H1 (cell line): Measurements from ENCODE around the gene PAX7. TPM values are rescaled to one million over a fixed set of nuclear protein-coding genes. Genes with fewer than 3 reads are reported as not detected.

Experiments used
- CTCF ChIA-PET: fragments of 300-600 bp; sonication (Branson Sonifier 250); formaldehyde crosslinking; loops from one replicate; lab custom pipeline; 2021; ENCODE audit not compliant: partially characterized antibody; lab: Charles Lee
- POLR2A ChIA-PET: fragments of 300-600 bp; sonication (Branson Sonifier 250); formaldehyde crosslinking; loops from one replicate; lab custom pipeline; 2021; ENCODE audit warnings: inconsistent platforms; ENCODE audit not compliant: partially characterized antibody; lab: Charles Lee
- DNase-seq, 2 experiments: peaks; one replicate each; pipeline versions ENCODE4 v3.0.0 to v3.0.0-alpha.2; 2010 to 2022; ENCODE audit warnings: low spot score in 2 of 2, low read depth in 1 of 2, mixed read lengths in 1 of 2
- FAIRE-seq: peaks from 2 replicates; lab custom pipeline; 2011; peaks lifted over from hg19 to GRCh38; lab: Jason Lieb, UNC
- H2AFZ ChIP-seq: 2 replicates; pipeline ENCODE4 v1.8.1; 2012; ENCODE audit warnings: low read length, inconsistent platforms
- H2AK5ac ChIP-seq: 2 replicates; pipeline ENCODE4 v1.6.1; 2013; ENCODE audit warnings: low read depth, low read length
- H2BK120ac ChIP-seq: replicated peaks from 2 replicates; pipeline ENCODE3; 2013; ENCODE audit warnings: low read depth, low read length, inconsistent platforms
- H2BK12ac ChIP-seq: 2 replicates; pipeline ENCODE4 v1.6.1; 2013; ENCODE audit warnings: low read depth, low read length
- H2BK15ac ChIP-seq: 2 replicates; pipeline ENCODE4 v1.6.1; 2013; ENCODE audit warnings: low read length
- H2BK20ac ChIP-seq: 2 replicates; pipeline ENCODE4 v1.6.1; 2013; ENCODE audit warnings: low read length
- H2BK5ac ChIP-seq: 2 replicates; pipeline ENCODE4 v1.6.1; 2013; ENCODE audit warnings: low read depth, low read length
- H3K14ac ChIP-seq: 2 replicates; pipeline ENCODE4 v1.6.1; 2013; ENCODE audit warnings: inconsistent platforms; ENCODE audit not compliant: insufficient read length
- H3K18ac ChIP-seq: 2 replicates; pipeline ENCODE4 v1.6.1; 2013; ENCODE audit warnings: low read length; ENCODE audit errors: extremely low read depth
- H3K23ac ChIP-seq: 2 replicates; pipeline ENCODE4 v1.6.1; 2013; ENCODE audit warnings: inconsistent platforms; ENCODE audit not compliant: insufficient read length
- H3K23me2 ChIP-seq: 2 replicates; pipeline ENCODE4 v1.6.1; 2013; ENCODE audit warnings: low read depth, low read length
- H3K27ac ChIP-seq: 2 replicates; pipeline ENCODE4 v1.6.1; 2011; ENCODE audit warnings: low read depth, low read length, inconsistent platforms
- H3K27me3 ChIP-seq, 4 experiments: replicated peaks in 1 of 4; 1 replicate in 1 of 4; 2 replicates in 3 of 4; pipeline versions ENCODE4 v1.6.1 to v1.8.1; 2011 to 2013; ENCODE audit warnings: low read length in 3 of 4, mild to moderate bottlenecking in 3 of 4, inconsistent platforms in 2 of 4, mixed read lengths in 2 of 4, moderate library complexity in 1 of 4; ENCODE audit not compliant: control insufficient read depth in 3 of 4, insufficient read depth in 3 of 4; ENCODE audit errors: extremely low read depth in 1 of 4
- H3K36me3 ChIP-seq, 4 experiments: 2 replicates each; pipeline versions ENCODE4 v1.6.1 to v1.8.1; 2011 to 2013; ENCODE audit warnings: mild to moderate bottlenecking in 4 of 4, low read length in 3 of 4, moderate library complexity in 2 of 4, control low read depth in 1 of 4, inconsistent platforms in 1 of 4; ENCODE audit not compliant: insufficient read depth in 4 of 4, control insufficient read depth in 2 of 4
- H3K4ac ChIP-seq: replicated peaks from 2 replicates; pipeline ENCODE3; 2013; ENCODE audit warnings: low read length, low read depth, mixed read lengths, inconsistent platforms; ENCODE audit not compliant: insufficient read length
- H3K4me1 ChIP-seq, 4 experiments: replicated peaks in 1 of 4; 1 replicate in 1 of 4; 2 replicates in 3 of 4; pipeline versions ENCODE4 v1.6.1 to v1.8.1; 2011 to 2013; ENCODE audit warnings: low read length in 3 of 4, inconsistent platforms in 2 of 4, mixed read lengths in 1 of 4; ENCODE audit not compliant: insufficient read depth in 4 of 4, control insufficient read depth in 3 of 4
- H3K4me2 ChIP-seq, 2 experiments: 2 replicates each; pipeline versions ENCODE4 v1.6.1 to v1.8.1; 2011 to 2013; ENCODE audit warnings: low read depth in 2 of 2, low read length in 2 of 2, control low read depth in 1 of 2, inconsistent platforms in 1 of 2, mild to moderate bottlenecking in 1 of 2; ENCODE audit not compliant: insufficient read depth in 1 of 2
- H3K4me3 ChIP-seq, 4 experiments: fragments of 200-600, 300-600 bp in 1 of 4; sonication (generic), shearing (Covaris generic), sonication (Bioruptor Twin) in 1 of 4; 2 replicates each; pipeline versions ENCODE4 v1.5.1 to v1.8.1; 2011 to 2016; ENCODE audit warnings: low read length in 4 of 4, low read depth in 3 of 4, control low read depth in 2 of 4, inconsistent platforms in 2 of 4, mild to moderate bottlenecking in 2 of 4, mixed read lengths in 1 of 4, moderate library complexity in 1 of 4; ENCODE audit not compliant: insufficient read depth in 2 of 4; ENCODE audit errors: extremely low read depth in 1 of 4
- H3K56ac ChIP-seq: replicated peaks from 2 replicates; pipeline ENCODE3; 2013; ENCODE audit warnings: low read depth, mild to moderate bottlenecking, mixed read lengths, low read length, inconsistent platforms; ENCODE audit not compliant: insufficient read length
- H3K79me1 ChIP-seq: 2 replicates; pipeline ENCODE4 v1.6.1; 2013; ENCODE audit warnings: low read depth, low read length, control low read depth
- H3K79me2 ChIP-seq, 2 experiments: 2 replicates each; pipeline versions ENCODE4 v1.6.1 to v1.8.1; 2012 to 2013; ENCODE audit warnings: low read length in 2 of 2, mild to moderate bottlenecking in 2 of 2, inconsistent platforms in 1 of 2; ENCODE audit not compliant: insufficient read depth in 2 of 2, control insufficient read depth in 1 of 2
- H3K9ac ChIP-seq, 4 experiments: replicated peaks in 1 of 4; 1 replicate in 1 of 4; 2 replicates in 3 of 4; pipeline versions ENCODE4 v1.6.1 to v1.8.1; 2011 to 2013; ENCODE audit warnings: low read depth in 3 of 4, low read length in 3 of 4, control low read depth in 2 of 4, mild to moderate bottlenecking in 2 of 4, moderate library complexity in 2 of 4, inconsistent platforms in 1 of 4; ENCODE audit errors: extremely low read depth in 1 of 4
- H3K9me3 ChIP-seq, 2 experiments: 2 replicates each; pipeline versions ENCODE4 v1.6.1 to v1.8.1; 2012 to 2013; ENCODE audit warnings: mild to moderate bottlenecking in 2 of 2, moderate library complexity in 2 of 2, control low read depth in 1 of 2, inconsistent platforms in 1 of 2, low read depth in 1 of 2, low read length in 1 of 2, mixed read lengths in 1 of 2; ENCODE audit not compliant: insufficient read depth in 2 of 2
- H4K20me1 ChIP-seq, 2 experiments: replicated peaks in 1 of 2; 2 replicates each; pipeline versions ENCODE3 to v1.8.1; 2011 to 2013; ENCODE audit warnings: inconsistent platforms in 2 of 2, low read length in 2 of 2, mild to moderate bottlenecking in 1 of 2; ENCODE audit not compliant: insufficient read depth in 2 of 2, control insufficient read depth in 1 of 2
- H4K5ac ChIP-seq: 2 replicates; pipeline ENCODE4 v1.6.1; 2013; ENCODE audit warnings: low read length, low read depth, mixed read lengths, inconsistent platforms; ENCODE audit not compliant: insufficient read length
- H4K8ac ChIP-seq: 2 replicates; pipeline ENCODE4 v1.8.0; 2013; ENCODE audit warnings: mild to moderate bottlenecking, moderate library complexity, low read length, inconsistent platforms; ENCODE audit not compliant: insufficient read depth; ENCODE audit errors: extremely low read depth
- H4K91ac ChIP-seq: replicated peaks from 2 replicates; pipeline ENCODE3; 2013; ENCODE audit warnings: low read length, mixed read lengths, inconsistent platforms; ENCODE audit not compliant: insufficient read length
- EZH2 ChIP-seq: fragments of 200-600 bp; sonication (generic); IDR thresholded peaks from 2 replicates; pipeline ENCODE4 v1.7.1; 2012; ENCODE audit warnings: low read depth, mild to moderate bottlenecking, moderate library complexity, low read length, inconsistent platforms; ENCODE audit not compliant: severe bottlenecking
- NANOG ChIP-seq: IDR thresholded peaks from 2 replicates; pipeline ENCODE4 v1.6.1; 2011; ENCODE audit warnings: low read length, low read depth, mild to moderate bottlenecking, inconsistent platforms; ENCODE audit not compliant: insufficient read depth, poor library complexity, severe bottlenecking
- RBBP5 ChIP-seq: IDR thresholded peaks from 2 replicates; pipeline ENCODE4 v1.7.1; 2012; ENCODE audit warnings: low read depth, mild to moderate bottlenecking, inconsistent platforms, low read length, moderate library complexity, borderline replicate concordance
- RNF2 ChIP-seq: fragments of 200-900, 300-1000 bp; sonication (generic); IDR thresholded peaks from 2 replicates; pipeline ENCODE4 v1.7.1; 2016; ENCODE audit warnings: borderline replicate concordance, low read depth, mild to moderate bottlenecking, antibody characterized with exemption, low read length; ENCODE audit not compliant: poor library complexity, severe bottlenecking; ENCODE audit errors: missing control alignments
- SP1 ChIP-seq: IDR thresholded peaks from 2 replicates; pipeline ENCODE4 v1.6.1; 2011; ENCODE audit warnings: low read depth, low read length
- SUZ12 ChIP-seq: fragments of 200-600 bp; sonication (generic); IDR thresholded peaks from 2 replicates; pipeline ENCODE4 v1.6.1; 2012; ENCODE audit warnings: mild to moderate bottlenecking, inconsistent platforms, low read length, moderate library complexity, mixed read lengths
- WGBS, 2 experiments: shearing (Covaris generic) in 1 of 2; methylation state at CpG; one replicate each; pipeline versions ENCODE4 v1.1.6 to v1.1.7; 2013 to 2015; ENCODE audit warnings: low lambda C conversion rate in 2 of 2, mixed read lengths in 2 of 2, inconsistent platforms in 1 of 2, low coverage in 1 of 2, missing lambda C conversion rate in 1 of 2; ENCODE audit not compliant: insufficient replicate concordance in 2 of 2, insufficient coverage in 1 of 2, insufficient read length in 1 of 2; ENCODE audit errors: extremely low coverage in 1 of 2, missing lambda C conversion rate in 1 of 2; 5-methylcytosine and 5-hydroxymethylcytosine counted together
- polyA plus RNA-seq, 7 experiments: library from polyadenylated mRNA; depleted of rRNA in 3 of 7; stranded (reverse) in 5 of 7; unstranded in 2 of 7; fragments of >200 nt in 5 of 7; fragments of 200-250 nt in 2 of 7; gene quantifications; 1 replicate in 5 of 7; 2 replicates in 1 of 7; 4 replicates in 1 of 7; pipeline versions ENCODE4 v1.2.1 to v1.2.3, GENCODE V29; 2011 to 2013; ENCODE audit warnings: missing spikeins in 2 of 7, mixed read lengths in 2 of 7
- total RNA-seq: library from RNA; stranded (reverse); fragmentation: NEBNext Ultra II Directional; extraction: Animal tissue kit (Norgen Biotek cat#: 25700); gene quantifications from 2 replicates; pipeline ENCODE4 v1.2.1, GENCODE V29; 2021

The PAX7 gene
- total and polyA plus RNA-seq, 2 of the 8 experiments (the other 6 are each of a cell fraction or from before 2014, with no cell fraction given), result not detected

- Histone ChIP-seq H2AK5ac (no peak overlapping the region), H4K5ac (no peak overlapping the region), H3K79me2 (no peaks in the 10 kb centered on the region), H3K4me2 (peak overlapping the region in 1 of 2 experiments; percentile 23; a peak in 2 of 4 replicates), H3K4ac (no peak overlapping the region), H2BK120ac (no peak overlapping the region), H2BK5ac (no peak overlapping the region), H2BK12ac (peak overlapping the region; percentile 82), H3K23ac (no peak overlapping the region), H2AFZ (no peak overlapping the region), H3K36me3 (no peaks in the 10 kb centered on the region; a peak in 1 of 8 replicates), H3K9me3 (no peaks in the 10 kb centered on the region), H3K4me3 (no peak overlapping the region; a peak in 1 of 8 replicates), H3K23me2 (peaks cover 7% of the 10 kb centered on the region; the same call in 1 of the 2 replicates), H3K27me3 (peaks cover 73 to 97% (median 91%) of the 10 kb centered on the region in 4 experiments), H4K20me1 (peaks cover 20 to 24% of the 10 kb centered on the region in 2 experiments), H3K18ac (no peak overlapping the region; the same call in 1 of the 2 replicates), H2BK20ac (no peak overlapping the region), H3K14ac (no peak overlapping the region), H4K91ac (no peak overlapping the region), H3K56ac (no peak overlapping the region), H3K4me1 (peaks cover 9 to 60% (median 22%) of the 10 kb centered on the region in 4 experiments), H3K9ac (no peak overlapping the region), H4K8ac (no peak overlapping the region), H3K79me1 (no peaks in the 10 kb centered on the region), H3K27ac (no peak overlapping the region), H2BK15ac (no peak overlapping the region)
- DNase-seq (no peak), FAIRE-seq (no peak)
- ChIA-PET POLR2A (interaction anchor here (0.8 to 2.5 kb wide), 5 partner anchors 8 to 40 kb away, joined by 3 to 12 read pairs (median 3); partner anchors contain the start of gene PAX7), CTCF (interaction anchor here (0.6 to 3.5 kb wide), 10 partner anchors 10 to 71 kb away, joined by 3 to 19 read pairs (median 5); no protein-coding TSS in a partner anchor)
- 7% methylated on average over 6 of the region's 6 CpGs; no CpG with 5 or more reads in 1 of the 2 experiments for WGBS, 2 experiments
- TF ChIP-seq NANOG (no peak), RBBP5 (no peak), RNF2 (peak; percentile 78), EZH2 (peak; percentile 76), SUZ12 (peak; percentile 70; the same call in 1 of the 2 replicates), SP1 (0 out of 2 replicates have a peak, but pooled peaks have one; percentile 18)
Observed at GRCh38 chr1:18638835-18639364, 8.3 kb downstream of the PAX7 start.
